HG02623 (cell line): ENCODE results near the gene TFAP2A.

Source experiments
- ATAC-seq: cut with Tn5 transposase; IDR thresholded peaks from one replicate; pipeline ENCODE4 v1.9.1; 2021; ENCODE audit warnings: moderate library complexity; ENCODE audit not compliant: unreplicated experiment

The TFAP2A gene

GRCh38 chr6:10401004-10401536 lies 13.8 kb downstream of the TFAP2A start:
- no peak for ATAC-seq

- ATAC-seq = no peak
Measured at GRCh38 chr6:10400330-10400729, 14.5 kb downstream of the TFAP2A start.

DNA sequence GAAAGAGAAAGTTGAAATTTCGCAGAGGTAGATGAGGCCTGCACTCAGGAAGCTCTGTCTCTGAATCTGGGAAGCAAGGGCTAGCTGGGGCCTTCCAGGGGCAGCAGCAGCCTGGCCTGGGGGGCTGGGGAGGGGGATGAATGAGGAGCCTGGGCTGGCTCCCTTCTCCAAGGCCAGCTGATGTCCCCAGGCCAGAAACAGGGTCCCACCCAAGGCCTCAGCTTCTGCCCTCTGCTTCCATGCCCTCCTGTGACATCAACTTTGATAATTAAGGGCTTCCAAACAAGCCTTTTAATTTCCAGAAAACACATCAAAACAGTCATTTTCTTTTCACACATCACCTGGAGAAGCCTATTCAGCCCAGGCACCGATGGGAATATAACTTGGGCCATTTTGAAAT lies 15.4 kb downstream of the TFAP2A start:
- ATAC-seq = no peak

GRCh38 chr6:10398446-10399218 lies 16.2 kb downstream of the TFAP2A start:
- ATAC-seq = no peak

- no peak for ATAC-seq
Measured at GRCh38 chr6:10397756-10398445, 17.0 kb downstream of the TFAP2A start.

DNA sequence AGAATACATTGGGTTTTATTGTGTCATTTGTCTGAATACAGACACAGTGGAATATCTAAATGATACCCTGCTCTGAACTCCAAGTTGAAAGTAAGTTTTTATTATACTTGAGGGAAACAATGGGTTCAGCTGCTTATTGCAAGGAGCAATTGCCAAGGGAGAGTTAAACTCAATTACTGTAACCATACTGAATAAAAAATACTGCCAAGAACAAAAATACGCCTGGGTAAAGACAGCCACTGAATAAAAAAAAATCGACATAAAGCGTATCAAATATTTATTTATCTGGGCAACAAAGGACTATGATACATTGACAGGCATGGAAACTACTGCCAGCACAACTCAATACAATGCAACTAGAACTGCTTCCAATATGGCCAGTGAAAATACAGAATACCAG lies 18.1 kb downstream of the TFAP2A start:
- no peak for ATAC-seq

DNA sequence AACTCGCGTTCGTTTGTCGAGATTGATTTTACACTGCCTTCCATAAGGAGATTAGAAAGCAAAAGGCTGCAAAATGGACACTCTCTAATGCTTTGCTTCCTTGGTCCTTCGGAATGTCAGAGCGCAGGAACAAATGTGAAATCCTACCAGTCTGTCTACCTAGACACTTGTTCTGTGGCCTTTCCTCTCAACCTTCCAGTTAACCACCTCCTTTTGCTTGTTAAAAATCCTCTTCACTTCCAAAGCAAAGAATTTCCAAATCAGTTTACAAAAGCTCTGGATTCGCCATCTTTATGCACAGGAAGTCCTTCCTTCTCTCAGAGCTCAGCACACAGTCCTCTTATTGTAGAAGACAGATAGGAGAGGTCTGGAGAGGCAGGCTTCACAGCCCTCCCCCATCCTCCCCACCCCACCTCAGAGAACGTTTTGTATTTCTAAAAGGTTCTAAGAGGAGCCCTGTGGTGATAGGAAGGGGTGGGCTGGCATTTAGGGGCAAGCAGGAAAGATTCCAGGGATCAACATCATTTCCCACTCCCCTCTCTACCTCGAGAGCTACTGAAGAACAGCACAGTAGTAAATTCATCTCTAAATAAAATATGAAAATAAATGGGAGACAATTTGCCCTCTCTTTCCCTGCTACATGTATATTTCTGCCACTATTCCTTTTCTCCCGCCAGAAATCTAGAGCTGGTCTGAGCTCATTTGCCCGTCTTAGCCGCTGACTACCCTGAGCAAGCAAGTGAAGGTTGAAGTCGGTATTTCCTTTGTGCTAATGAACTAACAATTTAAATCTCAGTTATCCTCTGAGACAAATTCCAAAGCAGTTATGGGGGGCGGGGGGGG lies 18.9 kb downstream of the TFAP2A start:
- ATAC-seq = no peak

DNA sequence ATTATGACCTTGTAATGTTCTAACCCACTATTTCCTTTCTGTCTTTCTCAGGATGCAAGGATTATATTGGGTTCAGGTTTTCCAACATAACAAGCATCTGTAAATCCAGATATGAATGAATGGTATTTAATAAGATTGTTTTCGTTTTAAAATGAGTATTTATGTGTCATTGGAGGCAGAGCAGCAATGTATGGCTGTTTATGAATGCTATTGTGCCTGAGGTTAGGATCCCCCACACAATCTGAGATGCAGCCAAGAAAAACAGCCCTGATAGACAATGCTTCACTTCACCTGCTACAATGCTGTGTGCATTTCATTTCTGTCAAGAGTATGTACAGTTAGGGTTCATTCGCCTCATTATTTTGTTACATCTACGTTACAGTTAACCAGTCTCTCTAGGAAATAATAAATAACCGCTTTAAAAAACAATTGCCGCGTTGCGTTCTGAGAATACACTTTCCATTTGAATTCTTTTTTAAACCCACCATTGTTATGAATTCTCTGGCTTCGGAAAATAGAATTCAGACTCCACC lies 19.6 kb downstream of the TFAP2A start:
- ATAC-seq = no peak

GRCh38 chr6:10393544-10394225 lies 21.2 kb downstream of the TFAP2A start:
- no peak for ATAC-seq

DNA sequence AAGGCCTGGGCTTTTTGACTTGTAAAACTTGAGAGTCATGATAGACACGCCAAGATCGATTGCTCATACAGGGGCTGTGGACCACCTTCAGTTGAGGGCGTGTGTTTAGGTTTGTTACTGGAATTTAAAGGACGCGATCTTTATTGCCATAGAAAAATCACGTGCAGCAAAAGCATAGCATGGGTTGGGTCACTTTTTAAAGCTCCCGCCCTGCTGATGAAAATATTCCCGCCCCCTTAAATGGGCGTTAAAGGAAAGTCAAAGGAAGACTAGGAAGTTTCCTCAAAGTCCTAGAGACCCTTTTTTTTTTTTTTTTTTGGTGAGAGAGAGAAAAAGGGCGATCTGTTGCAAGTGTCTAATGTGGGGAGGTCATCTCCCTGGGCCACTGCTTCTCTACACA lies 23.1 kb downstream of the TFAP2A start:
- no peak for ATAC-seq

DNA sequence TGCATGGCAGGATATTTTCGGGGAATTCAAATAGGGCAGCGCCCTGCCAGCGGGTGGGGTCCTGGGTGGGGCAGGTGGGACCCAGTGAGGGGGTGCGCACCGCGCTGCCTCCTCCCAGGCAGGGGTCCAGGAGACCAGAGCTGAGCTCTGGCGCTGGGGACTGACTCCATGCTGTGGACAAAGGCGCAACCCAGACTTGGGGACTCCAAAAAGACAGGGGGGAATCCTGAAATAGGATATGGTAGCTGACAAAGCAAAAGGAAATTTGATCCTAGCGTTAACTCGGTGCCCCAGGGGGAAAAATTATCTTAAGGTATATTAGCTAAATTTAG lies 23.6 kb downstream of the TFAP2A start:
- ATAC-seq = no peak

DNA sequence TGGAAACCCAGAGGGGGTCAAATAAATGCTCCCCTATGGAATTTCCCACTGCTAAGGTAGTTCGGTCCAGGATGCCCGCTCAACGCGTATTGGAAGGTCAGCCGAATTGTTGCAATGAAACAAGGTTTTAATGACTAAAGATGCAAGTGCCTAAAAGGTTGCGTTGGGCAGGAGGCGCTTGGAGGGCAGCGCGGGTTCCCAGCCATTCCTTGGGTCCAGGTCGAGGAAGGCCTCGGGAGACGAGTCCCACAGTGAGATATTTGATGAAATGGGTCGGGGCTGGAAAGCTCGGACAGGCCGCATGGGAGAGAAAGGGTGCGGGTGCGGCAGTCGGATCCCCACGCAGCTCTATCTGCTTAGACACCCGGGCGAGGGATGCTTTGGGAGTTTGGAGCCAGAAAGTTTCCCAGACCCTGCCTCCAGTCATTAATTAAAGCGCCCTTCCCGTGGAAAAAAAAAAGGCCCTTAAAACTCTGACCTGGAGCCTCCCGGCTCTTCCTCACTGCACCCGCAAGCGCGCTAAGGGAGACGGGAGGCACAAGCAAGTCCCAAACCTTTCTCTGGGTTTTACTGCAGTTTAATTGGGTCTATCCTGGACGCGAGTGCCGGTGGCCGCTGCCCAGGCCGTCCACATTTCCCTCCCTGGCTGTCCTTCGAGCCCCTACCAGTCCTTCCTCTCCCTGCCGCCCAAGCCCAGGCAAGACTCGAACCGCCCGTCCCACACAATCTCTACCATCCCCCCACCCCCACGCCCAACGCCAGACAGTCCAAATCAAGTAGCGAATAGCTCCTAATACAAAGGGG lies 24.2 kb downstream of the TFAP2A start:
- ATAC-seq = no peak

GRCh38 chr6:10389739-10390494 lies 25.0 kb downstream of the TFAP2A start:
- no peak for ATAC-seq

DNA sequence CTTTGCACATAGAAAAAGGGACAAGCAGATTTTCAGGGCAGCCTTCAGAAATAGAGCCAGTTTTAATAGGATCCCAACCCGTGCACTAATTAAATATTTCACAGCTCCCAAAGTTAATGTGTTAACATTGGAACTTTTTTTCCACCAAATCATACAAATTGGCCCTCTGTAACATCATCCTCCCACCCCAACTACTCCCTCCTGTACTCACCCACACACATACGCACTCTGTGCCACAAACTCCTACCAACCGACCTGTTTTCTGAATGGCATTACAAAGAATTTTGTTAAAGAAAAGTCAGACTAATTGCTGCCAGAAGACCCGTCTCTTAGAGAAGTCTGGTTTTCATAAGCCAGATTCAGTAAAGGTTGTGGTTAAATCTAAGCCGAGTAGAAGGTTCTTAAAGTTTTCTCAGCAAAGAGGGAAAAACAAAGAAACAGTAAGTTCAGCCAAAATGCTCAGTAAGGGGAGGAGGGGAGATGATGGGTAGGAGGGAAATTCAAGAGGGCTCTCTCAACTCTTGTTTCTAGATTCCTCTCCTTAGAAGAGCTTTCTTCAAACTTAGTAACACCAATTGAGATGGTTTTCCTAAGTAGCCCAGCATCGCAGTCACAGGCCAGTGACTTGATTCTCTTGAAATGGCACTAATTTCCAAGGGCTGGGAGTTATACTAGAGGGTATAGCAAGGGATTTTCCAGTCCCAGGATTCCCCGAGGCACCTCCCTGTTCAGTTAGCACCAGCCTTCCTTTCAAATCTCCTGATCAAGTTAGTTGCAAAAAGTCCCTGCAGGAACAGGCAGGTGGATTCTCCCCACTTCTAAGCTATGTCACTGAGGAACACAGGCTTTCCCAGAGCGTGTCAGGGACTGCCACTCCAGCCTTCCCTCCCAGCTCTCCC lies 27.9 kb downstream of the TFAP2A start:
- no peak for ATAC-seq

DNA sequence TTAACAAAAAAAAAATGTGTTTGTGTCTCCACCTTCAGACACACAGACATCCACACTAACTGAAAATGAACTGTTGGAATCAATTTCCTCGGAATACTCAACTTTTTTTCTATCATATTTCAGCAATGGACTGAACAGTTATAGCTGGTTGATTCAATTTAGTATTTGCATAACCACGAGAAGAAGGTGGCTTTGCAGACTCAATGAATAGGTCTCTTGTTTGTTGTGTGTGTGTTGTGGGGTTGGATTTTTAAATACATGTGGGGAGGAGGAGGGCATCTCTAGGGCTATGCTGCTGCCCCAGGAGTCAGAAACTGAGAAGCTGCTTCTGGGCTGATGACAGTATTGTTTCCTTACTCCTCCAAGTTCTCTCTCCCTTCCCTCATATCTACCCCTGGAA lies 28.7 kb downstream of the TFAP2A start:
- ATAC-seq = no peak

GRCh38 chr6:10385524-10386132 lies 29.2 kb downstream of the TFAP2A start:
- no peak for ATAC-seq

DNA sequence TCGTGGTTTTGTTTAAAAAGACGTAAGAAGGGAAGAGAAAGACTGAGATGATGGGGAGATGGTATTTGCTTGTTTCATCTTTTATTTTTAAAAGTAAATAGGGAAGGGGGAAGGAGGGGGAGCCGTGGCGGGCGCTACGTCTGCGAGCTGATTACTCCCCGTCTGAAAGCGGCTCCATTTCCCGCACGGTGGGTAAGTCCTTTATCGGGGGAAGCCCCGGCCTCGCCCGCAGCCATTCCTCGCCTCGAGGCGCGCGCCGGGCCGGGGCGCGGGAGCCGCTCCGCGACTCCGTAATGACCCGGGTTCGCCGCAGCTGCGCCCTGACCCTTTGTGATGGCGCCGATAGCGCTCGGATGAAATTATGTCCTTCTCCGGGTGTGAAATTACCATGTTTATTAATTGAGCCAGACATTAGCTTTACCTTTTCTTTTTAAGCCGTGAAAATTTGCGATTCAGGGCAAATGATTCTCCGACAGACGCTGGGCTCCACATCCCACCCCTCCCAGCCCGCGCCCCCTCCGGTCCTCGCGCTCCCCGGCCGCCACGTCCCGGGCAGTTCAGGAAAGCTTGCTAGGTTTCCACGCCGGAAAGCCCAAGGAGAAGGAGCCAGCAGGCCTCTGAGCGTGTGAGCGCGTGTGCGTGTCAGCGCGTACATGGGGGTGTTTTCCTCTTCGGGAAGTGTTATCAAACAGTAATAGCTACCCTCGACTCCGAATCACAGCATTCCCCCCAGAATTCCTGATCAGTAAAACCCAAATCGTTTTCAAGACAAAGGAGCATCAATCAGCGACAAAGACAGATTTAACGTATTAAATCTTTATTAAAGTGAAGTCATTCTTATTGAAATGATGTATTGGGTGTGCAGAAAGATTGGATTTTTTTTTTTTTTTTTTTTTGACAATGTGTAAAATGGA lies 30.0 kb downstream of the TFAP2A start:
- ATAC-seq = no peak
